NB4 (cell line): ENCODE measurements around the gene KRT16.
"Not testable (repeated sequence)": the region's sequence is repeated elsewhere in the genome, so short reads cannot be mapped to it uniquely, and the experiment has no call there.

ENCODE experiments used
- POLR2A ChIP-seq: IDR thresholded peaks from 2 replicates; pipeline ENCODE4 v1.6.1; 2011; ENCODE audit warnings: mild to moderate bottlenecking; ENCODE audit not compliant: insufficient read length; ENCODE audit errors: extremely low read depth
- TF ChIP-seq, protein P1 (sequence below): IDR thresholded peaks from one replicate; pipeline ENCODE4 v1.5.1; 2012; ENCODE audit warnings: low read depth, low read length

DNA sequence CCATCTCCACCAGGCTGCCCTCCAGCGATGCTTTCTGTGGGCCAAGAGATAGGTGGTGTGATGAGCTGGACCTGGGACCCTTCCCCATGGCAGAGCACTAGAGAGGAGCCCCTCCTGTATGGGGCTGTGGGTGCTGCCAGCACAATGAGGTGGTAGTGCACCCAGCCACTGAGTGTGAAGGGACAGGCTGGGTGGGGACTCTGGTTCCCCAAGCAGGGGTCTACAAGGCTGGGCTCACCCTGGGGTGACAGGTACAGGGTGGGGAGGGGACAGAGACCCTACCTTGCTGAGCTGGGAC is 15.5 kb upstream of the KRT16 start:
- not testable (repeated sequence) for TF ChIP-seq POLR2A
- TF ChIP-seq, protein P1, sequence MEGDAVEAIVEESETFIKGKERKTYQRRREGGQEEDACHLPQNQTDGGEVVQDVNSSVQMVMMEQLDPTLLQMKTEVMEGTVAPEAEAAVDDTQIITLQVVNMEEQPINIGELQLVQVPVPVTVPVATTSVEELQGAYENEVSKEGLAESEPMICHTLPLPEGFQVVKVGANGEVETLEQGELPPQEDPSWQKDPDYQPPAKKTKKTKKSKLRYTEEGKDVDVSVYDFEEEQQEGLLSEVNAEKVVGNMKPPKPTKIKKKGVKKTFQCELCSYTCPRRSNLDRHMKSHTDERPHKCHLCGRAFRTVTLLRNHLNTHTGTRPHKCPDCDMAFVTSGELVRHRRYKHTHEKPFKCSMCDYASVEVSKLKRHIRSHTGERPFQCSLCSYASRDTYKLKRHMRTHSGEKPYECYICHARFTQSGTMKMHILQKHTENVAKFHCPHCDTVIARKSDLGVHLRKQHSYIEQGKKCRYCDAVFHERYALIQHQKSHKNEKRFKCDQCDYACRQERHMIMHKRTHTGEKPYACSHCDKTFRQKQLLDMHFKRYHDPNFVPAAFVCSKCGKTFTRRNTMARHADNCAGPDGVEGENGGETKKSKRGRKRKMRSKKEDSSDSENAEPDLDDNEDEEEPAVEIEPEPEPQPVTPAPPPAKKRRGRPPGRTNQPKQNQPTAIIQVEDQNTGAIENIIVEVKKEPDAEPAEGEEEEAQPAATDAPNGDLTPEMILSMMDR, result not testable (repeated sequence)
